OCI-LY7 (cell line): ENCODE measurements around the gene CATSPERE.

Source experiments
- EZH2phosphoT487 ChIP-seq: fragments of 200-600 bp; sonication (generic); IDR thresholded peaks from 2 replicates; pipeline ENCODE4 v1.6.1; 2018; ENCODE audit warnings: low read depth, borderline replicate concordance, mild to moderate bottlenecking, mixed run types, antibody characterized with exemption, low read length, moderate library complexity, mixed read lengths
- TF ChIP-seq, protein P1 (sequence below): fragments of 200-600 bp; sonication (generic); conservative IDR thresholded peaks from 2 replicates; pipeline ENCODE4 v1.5.1; 2014; ENCODE audit warnings: mild to moderate bottlenecking, antibody characterized with exemption, low read length, moderate library complexity, mixed read lengths

DNA sequence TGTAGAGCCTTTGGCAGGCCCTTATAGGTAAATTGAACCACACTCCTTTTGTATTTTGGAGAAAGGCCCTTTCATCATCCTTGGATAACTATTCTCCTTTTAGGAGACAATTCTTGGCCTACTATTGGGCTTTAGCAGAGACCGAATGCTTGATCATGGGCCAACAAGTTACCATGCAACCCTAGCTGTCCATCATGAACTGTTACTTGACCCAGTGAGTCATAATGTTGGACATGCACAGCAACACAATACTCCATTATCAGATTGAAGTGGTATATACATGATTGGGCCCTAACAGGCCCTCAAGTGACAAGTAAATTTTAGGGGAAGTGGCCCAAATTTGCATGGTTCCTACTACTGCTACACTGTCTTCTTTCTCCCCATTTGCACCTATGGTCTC lies 84.4 kb downstream of the CATSPERE start:
- TF ChIP-seq, protein P1, sequence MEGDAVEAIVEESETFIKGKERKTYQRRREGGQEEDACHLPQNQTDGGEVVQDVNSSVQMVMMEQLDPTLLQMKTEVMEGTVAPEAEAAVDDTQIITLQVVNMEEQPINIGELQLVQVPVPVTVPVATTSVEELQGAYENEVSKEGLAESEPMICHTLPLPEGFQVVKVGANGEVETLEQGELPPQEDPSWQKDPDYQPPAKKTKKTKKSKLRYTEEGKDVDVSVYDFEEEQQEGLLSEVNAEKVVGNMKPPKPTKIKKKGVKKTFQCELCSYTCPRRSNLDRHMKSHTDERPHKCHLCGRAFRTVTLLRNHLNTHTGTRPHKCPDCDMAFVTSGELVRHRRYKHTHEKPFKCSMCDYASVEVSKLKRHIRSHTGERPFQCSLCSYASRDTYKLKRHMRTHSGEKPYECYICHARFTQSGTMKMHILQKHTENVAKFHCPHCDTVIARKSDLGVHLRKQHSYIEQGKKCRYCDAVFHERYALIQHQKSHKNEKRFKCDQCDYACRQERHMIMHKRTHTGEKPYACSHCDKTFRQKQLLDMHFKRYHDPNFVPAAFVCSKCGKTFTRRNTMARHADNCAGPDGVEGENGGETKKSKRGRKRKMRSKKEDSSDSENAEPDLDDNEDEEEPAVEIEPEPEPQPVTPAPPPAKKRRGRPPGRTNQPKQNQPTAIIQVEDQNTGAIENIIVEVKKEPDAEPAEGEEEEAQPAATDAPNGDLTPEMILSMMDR, result no peak
- no peak for TF ChIP-seq EZH2phosphoT487
